H9 (cell line): ENCODE measurements around the gene ADGRD1. TPM values are rescaled to one million over a fixed set of nuclear protein-coding genes. Genes with fewer than 3 reads are reported as not detected.

ENCODE experiments used
- DNase-seq: peaks from one replicate; pipeline ENCODE4 v3.0.0-alpha.2; 2017
- H2AFZ ChIP-seq: one replicate; pipeline ENCODE4 v1.6.1; 2013; ENCODE audit warnings: mild to moderate bottlenecking, low read length, control low read depth, moderate library complexity
- H2AK5ac ChIP-seq: 2 replicates; pipeline ENCODE4 v1.6.1; 2013; ENCODE audit warnings: low read length, control low read depth, mixed read lengths; ENCODE audit not compliant: insufficient read length
- H2BK120ac ChIP-seq: one replicate; pipeline ENCODE4 v1.6.1; 2013; ENCODE audit warnings: low read depth, mild to moderate bottlenecking, low read length, control low read depth, inconsistent platforms; ENCODE audit not compliant: poor library complexity, severe bottlenecking
- H2BK12ac ChIP-seq: 2 replicates; pipeline ENCODE4 v1.6.1; 2013; ENCODE audit warnings: low read length, control low read depth, mixed read lengths, low read depth; ENCODE audit not compliant: insufficient read length
- H2BK15ac ChIP-seq: 2 replicates; pipeline ENCODE4 v1.6.1; 2013; ENCODE audit warnings: low read depth, low read length, control low read depth
- H2BK20ac ChIP-seq: one replicate; pipeline ENCODE4 v1.6.1; 2013; ENCODE audit warnings: low read depth, mild to moderate bottlenecking, low read length, control low read depth, inconsistent platforms; ENCODE audit not compliant: poor library complexity, severe bottlenecking
- H2BK5ac ChIP-seq: 2 replicates; pipeline ENCODE4 v1.6.1; 2013; ENCODE audit warnings: low read length, control low read depth, mixed read lengths; ENCODE audit not compliant: insufficient read length
- H3K14ac ChIP-seq: 2 replicates; pipeline ENCODE4 v1.6.1; 2013; ENCODE audit warnings: low read length, control low read depth; ENCODE audit not compliant: insufficient read depth
- H3K18ac ChIP-seq: 2 replicates; pipeline ENCODE4 v1.6.1; 2013; ENCODE audit warnings: low read depth, mild to moderate bottlenecking, mixed read lengths, low read length, control low read depth; ENCODE audit not compliant: insufficient read length
- H3K23ac ChIP-seq: 2 replicates; pipeline ENCODE4 v1.6.1; 2013; ENCODE audit warnings: low read length, control low read depth, mixed read lengths, low read depth; ENCODE audit not compliant: insufficient read length
- H3K23me2 ChIP-seq: 2 replicates; pipeline ENCODE4 v1.6.1; 2013; ENCODE audit warnings: low read depth, mild to moderate bottlenecking, mixed read lengths, low read length, control low read depth; ENCODE audit not compliant: insufficient read length, poor library complexity, severe bottlenecking
- H3K27ac ChIP-seq: 2 replicates; pipeline ENCODE4 v1.5.1; 2013; ENCODE audit warnings: low read length, control low read depth, mixed read lengths, low read depth; ENCODE audit not compliant: insufficient read length
- H3K27me3 ChIP-seq: 2 replicates; pipeline ENCODE4 v1.6.1; 2013; ENCODE audit warnings: low read length, control low read depth, inconsistent platforms; ENCODE audit not compliant: insufficient read depth
- H3K4ac ChIP-seq: 2 replicates; pipeline ENCODE4 v1.6.1; 2013; ENCODE audit warnings: low read depth, mild to moderate bottlenecking, control low read depth, inconsistent platforms, low read length, moderate library complexity
- H3K4me1 ChIP-seq: 2 replicates; pipeline ENCODE4 v1.6.1; 2013; ENCODE audit warnings: low read length, control low read depth, inconsistent platforms; ENCODE audit not compliant: insufficient read depth
- H3K4me2 ChIP-seq: 2 replicates; pipeline ENCODE4 v1.6.1; 2013; ENCODE audit warnings: low read length, control low read depth, mixed read lengths; ENCODE audit not compliant: insufficient read length, insufficient read depth
- H3K56ac ChIP-seq: 2 replicates; pipeline ENCODE4 v1.6.1; 2013; ENCODE audit warnings: low read depth, mild to moderate bottlenecking, mixed read lengths, low read length, control low read depth; ENCODE audit not compliant: insufficient read length
- H3K79me1 ChIP-seq: 2 replicates; pipeline ENCODE4 v1.6.1; 2013; ENCODE audit warnings: low read depth, mild to moderate bottlenecking, moderate library complexity, low read length, control low read depth, inconsistent platforms; ENCODE audit not compliant: insufficient read depth, poor library complexity, severe bottlenecking
- H3K79me2 ChIP-seq: 2 replicates; pipeline ENCODE4 v1.6.1; 2013; ENCODE audit warnings: low read length, control low read depth, inconsistent platforms; ENCODE audit not compliant: insufficient read depth
- H3K9ac ChIP-seq: 2 replicates; pipeline ENCODE4 v1.6.1; 2013; ENCODE audit warnings: low read length, control low read depth, mixed read lengths; ENCODE audit not compliant: insufficient read length; ENCODE audit errors: extremely low read depth
- H3K9me3 ChIP-seq: one replicate; pipeline ENCODE4 v1.6.1; 2013; ENCODE audit warnings: low read depth, low read length, inconsistent platforms; ENCODE audit not compliant: control insufficient read depth
- H3T11ph ChIP-seq: one replicate; pipeline ENCODE4 v1.6.1; 2013; ENCODE audit warnings: mild to moderate bottlenecking, low read length, control low read depth, inconsistent platforms
- H4K20me1 ChIP-seq: one replicate; pipeline ENCODE4 v1.6.1; 2013; ENCODE audit not compliant: control insufficient read depth, insufficient read length, insufficient read depth
- H4K5ac ChIP-seq: 2 replicates; pipeline ENCODE4 v1.6.1; 2013; ENCODE audit warnings: low read depth, mild to moderate bottlenecking, mixed read lengths, low read length, control low read depth; ENCODE audit not compliant: insufficient read length
- H4K8ac ChIP-seq: replicated peaks from 2 replicates; pipeline ENCODE4 v1.6.1; 2013; ENCODE audit warnings: low read length, control low read depth, mixed read lengths, low read depth; ENCODE audit not compliant: insufficient read length
- H4K91ac ChIP-seq: 2 replicates; pipeline ENCODE4 v1.6.1; 2013; ENCODE audit warnings: low read depth, mild to moderate bottlenecking, moderate library complexity, mixed read lengths, low read length, control low read depth; ENCODE audit not compliant: insufficient read length
- H3K27ac Mint-ChIP-seq, 3 experiments: 2 replicates in 2 of 3; 3 replicates in 1 of 3; pipeline ENCODE4 v1.8.0; 2020 to 2021; ENCODE audit warnings: mixed read lengths in 3 of 3, mild to moderate bottlenecking in 1 of 3, moderate library complexity in 1 of 3
- H3K27me3 Mint-ChIP-seq: 2 replicates; pipeline ENCODE4 v1.8.0; 2021; ENCODE audit warnings: low read depth, mild to moderate bottlenecking, moderate library complexity, mixed read lengths
- H3K36me3 Mint-ChIP-seq, 3 experiments: 2 replicates in 2 of 3; 3 replicates in 1 of 3; pipeline ENCODE4 v1.8.0; 2020 to 2021; ENCODE audit warnings: low read depth in 3 of 3, mixed read lengths in 3 of 3; ENCODE audit not compliant: insufficient read depth in 1 of 3
- H3K4me1 Mint-ChIP-seq, 2 experiments: 2 replicates each; pipeline ENCODE4 v1.8.0; 2020; ENCODE audit warnings: mixed read lengths in 2 of 2
- H3K4me3 Mint-ChIP-seq, 2 experiments: 2 replicates in 1 of 2; 3 replicates in 1 of 2; pipeline ENCODE4 v1.8.0; 2020 to 2021; ENCODE audit warnings: mild to moderate bottlenecking in 2 of 2, mixed read lengths in 2 of 2, moderate library complexity in 1 of 2
- H3K9me3 Mint-ChIP-seq, 2 experiments: 2 replicates in 1 of 2; 3 replicates in 1 of 2; pipeline ENCODE4 v1.8.0; 2020; ENCODE audit warnings: mild to moderate bottlenecking in 2 of 2, mixed read lengths in 2 of 2, moderate library complexity in 1 of 2
- CTCF ChIP-seq: fragments of 200-600 bp; sonication (generic); conservative IDR thresholded peaks from 3 replicates; pipeline ENCODE4 v1.8.0; 2021; ENCODE audit warnings: antibody characterized with exemption, mild to moderate bottlenecking
- WGBS: extraction: QIAGEN DNeasy Blood & Tissue Kit; methylation state at CpG from one replicate; pipeline ENCODE4 v1.1.7; 2013; ENCODE audit warnings: missing lambda C conversion rate, low lambda C conversion rate, mixed read lengths; ENCODE audit not compliant: insufficient read length; ENCODE audit errors: extremely low coverage; 5-methylcytosine and 5-hydroxymethylcytosine counted together
- total RNA-seq: library from RNA; stranded (reverse); gene quantifications from 2 replicates; pipeline ENCODE4 v1.2.1, GENCODE V29; 2021

ADGRD1 gene
- total RNA-seq, 1 experiment from 2014 or later = 0.52 TPM

GRCh38 chr12:130957304-130957621, 3.6 kb downstream of the ADGRD1 start:
- Histone ChIP-seq H3K56ac (no peak overlapping the region), H3K4me2 (no peak overlapping the region), H2AK5ac (no peak overlapping the region), H3K23ac (no peak overlapping the region), H3K9ac (no peak overlapping the region), H2BK20ac (no peak overlapping the region), H3K4me1 (no peaks in the 10 kb centered on the region), H4K20me1 (no peaks in the 10 kb centered on the region), H3K14ac (no peak overlapping the region), H3K79me2 (no peaks in the 10 kb centered on the region), H3K4ac (no peak overlapping the region), H2AFZ (no peak overlapping the region), H3T11ph (no peak overlapping the region), H2BK5ac (no peak overlapping the region), H4K8ac (no peak overlapping the region), H4K91ac (no peak overlapping the region), H2BK120ac (no peak overlapping the region), H3K27ac (no peak overlapping the region), H4K5ac (no peak overlapping the region), H3K23me2 (no peaks in the 10 kb centered on the region), H2BK15ac (no peak overlapping the region), H3K79me1 (no peaks in the 10 kb centered on the region), H3K18ac (no peak overlapping the region), H3K27me3 (no peaks in the 10 kb centered on the region), H3K9me3 (no peaks in the 10 kb centered on the region), H2BK12ac (no peak overlapping the region)
- Mint-ChIP-seq H3K9me3 (no peaks in the 10 kb centered on the region; a peak in 1 of 5 replicates), H3K27me3 (peaks cover 15% of the 10 kb centered on the region), H3K27ac (no peak overlapping the region), H3K36me3 (no peaks in the 10 kb centered on the region), H3K4me1 (peaks cover 14 to 31% of the 10 kb centered on the region in 2 experiments), H3K4me3 (no peak overlapping the region)
- no peak for DNase-seq
- WGBS = no CpG with 5 or more reads among the region's 7 CpGs
- no peak for TF ChIP-seq CTCF
